Endothelial cell of umbilical vein (primary cell): ENCODE measurements around the gene TPCN1. TPM values are rescaled to one million over a fixed set of nuclear protein-coding genes. Genes with fewer than 3 reads are reported as not detected.

ENCODE experiments used
- BruUV-seq: library from RNA; stranded (reverse); fragments of 400-500 nt; replicated peaks from 2 replicates; lab custom pipeline; 2021; lab: Mats Ljungman, UMichigan
- CTCF ChIA-PET: fragments of 300-600, 350-600 bp; sonication (Branson Sonifier 250); formaldehyde crosslinking; loops from one replicate; lab custom pipeline; 2021; ENCODE audit warnings: antibody characterized with exemption, inconsistent platforms; lab: Charles Lee
- POLR2A ChIA-PET: fragments of 300-600, 350-600 bp; sonication (Branson Sonifier 250); formaldehyde crosslinking; loops from one replicate; lab custom pipeline; 2021; ENCODE audit warnings: antibody characterized with exemption, inconsistent platforms; lab: Charles Lee
- DNase-seq: peaks from one replicate; pipeline ENCODE4 v3.0.0-alpha.2; 2011; ENCODE audit warnings: low read depth, low spot score
- FAIRE-seq: peaks from 2 replicates; lab custom pipeline; 2011; peaks lifted over from hg19 to GRCh38; lab: Jason Lieb, UNC
- H2AFZ ChIP-seq: 2 replicates; pipeline ENCODE4 v1.6.0; 2012; ENCODE audit warnings: low read depth, low read length, control low read depth, inconsistent platforms
- H3K27ac ChIP-seq: 2 replicates; pipeline ENCODE4 v1.5.1; 2011; ENCODE audit warnings: low read depth, mild to moderate bottlenecking, control low read depth, low read length, moderate library complexity; ENCODE audit not compliant: insufficient read depth
- H3K27me3 ChIP-seq, 2 experiments: 2 replicates each; pipeline versions ENCODE4 v1.6.0 to v1.6.1; 2011; ENCODE audit warnings: low read length in 2 of 2, mixed read lengths in 1 of 2; ENCODE audit not compliant: control insufficient read depth in 2 of 2, insufficient read depth in 2 of 2
- H3K36me3 ChIP-seq, 2 experiments: 2 replicates in 1 of 2; 3 replicates in 1 of 2; pipeline ENCODE4 v1.5.1; 2011; ENCODE audit warnings: low read length in 2 of 2, mild to moderate bottlenecking in 1 of 2, moderate library complexity in 1 of 2; ENCODE audit not compliant: control insufficient read depth in 2 of 2, insufficient read depth in 2 of 2; ENCODE audit errors: extremely low read depth in 1 of 2
- H3K4me1 ChIP-seq: 3 replicates; pipeline ENCODE4 v1.5.1; 2011; ENCODE audit warnings: mild to moderate bottlenecking, low read length; ENCODE audit not compliant: control insufficient read depth, insufficient read depth; ENCODE audit errors: extremely low read depth
- H3K4me2 ChIP-seq: 2 replicates; pipeline ENCODE4 v1.6.1; 2011; ENCODE audit warnings: low read length, control low read depth, mixed read lengths; ENCODE audit not compliant: insufficient read depth
- H3K4me3 ChIP-seq, 3 experiments: fragments of 200-600 bp in 1 of 3; sonication (generic), shearing (Covaris generic) in 1 of 3; replicated peaks in 1 of 3; 2 replicates each; pipeline ENCODE4 v1.5.1; 2011 to 2016; ENCODE audit warnings: control low read depth in 3 of 3, low read length in 3 of 3, mild to moderate bottlenecking in 2 of 3, inconsistent platforms in 1 of 3, low read depth in 1 of 3, moderate library complexity in 1 of 3; ENCODE audit not compliant: insufficient read depth in 1 of 3
- H3K79me2 ChIP-seq: 2 replicates; pipeline ENCODE4 v1.6.0; 2012; ENCODE audit warnings: low read length, inconsistent platforms; ENCODE audit not compliant: control insufficient read depth, insufficient read depth
- H3K9ac ChIP-seq: replicated peaks from 2 replicates; pipeline ENCODE3; 2011; ENCODE audit warnings: low read length, control low read depth; ENCODE audit not compliant: insufficient read depth; ENCODE audit errors: extremely low read depth
- H3K9me1 ChIP-seq: replicated peaks from 3 replicates; pipeline ENCODE4 v1.6.0; 2011; ENCODE audit warnings: mild to moderate bottlenecking, low read length; ENCODE audit not compliant: control insufficient read depth, insufficient read depth; ENCODE audit errors: extremely low read depth
- H3K9me3 ChIP-seq: replicated peaks from 2 replicates; pipeline ENCODE4 v1.5.1; 2012; ENCODE audit warnings: low read length, inconsistent platforms; ENCODE audit not compliant: control insufficient read depth, insufficient read depth
- H4K20me1 ChIP-seq: replicated peaks from 2 replicates; pipeline ENCODE3; 2011; ENCODE audit warnings: mild to moderate bottlenecking, low read length; ENCODE audit not compliant: control insufficient read depth, insufficient read depth; ENCODE audit errors: extremely low read depth
- CTCF ChIP-seq, 2 donors: IDR thresholded peaks; 1 replicate in 1 of 2; 2 replicates in 1 of 2; pipeline ENCODE4 v1.5.1; 2011; ENCODE audit warnings: low read length in 2 of 2, mild to moderate bottlenecking in 2 of 2, moderate library complexity in 2 of 2, control low read depth in 1 of 2, inconsistent platforms in 1 of 2, low read depth in 1 of 2; ENCODE audit not compliant: insufficient read depth in 1 of 2; ENCODE audit errors: extremely low read depth in 1 of 2
- dilution Hi-C: fragments of 300-500 bp; cut with MboI; formaldehyde crosslinking; loops from one replicate; pipeline ENCODE4 v1.15.0; 2019; ENCODE audit warnings: low sequenced_read_pairs; ENCODE audit not compliant: extremely low pct_ligation_motif_present
- intact Hi-C: fragments of 100-400 bp; cut with micrococcal nuclease; formaldehyde crosslinking; loops from one replicate; pipeline ENCODE4 v1.10.0; 2022
- microRNA-seq: library from miRNA; unstranded; fragments of <30 nt; microRNA quantifications from one replicate; pipeline ENCODE4 v1.2.0, GENCODE V29; 2021; ENCODE audit warnings: borderline number of aligned reads, borderline replicate concordance
- polyA plus RNA-seq, 4 experiments: library from polyadenylated mRNA; depleted of rRNA in 3 of 4; stranded (reverse) in 3 of 4; unstranded in 1 of 4; fragments of >200 nt; gene quantifications; 2 replicates each; pipeline versions ENCODE4 v1.2.1 to v1.2.3, GENCODE V29; 2011 to 2012; ENCODE audit warnings: missing spikeins in 1 of 4
- small RNA-seq: library from RNA; depleted of rRNA; stranded (forward); fragments of <200 nt; gene quantifications from one replicate; pipeline ENCODE3, GENCODE V24; 2012; ENCODE audit warnings: low replicate concordance, low read depth; ENCODE audit not compliant: insufficient read depth, insufficient read length
- total RNA-seq: library from RNA; stranded (reverse); gene quantifications from 2 replicates; pipeline ENCODE4 v1.2.3, GENCODE V29; 2021

The TPCN1 gene
- total and polyA plus RNA-seq, 2 donors (not counting 3 experiments of a cell fraction or from before 2014, with no cell fraction given), result 19.5 to 28.3 TPM

- dilution Hi-C loops, result no loop called here
- no peaks in the 10 kb centered on the region for H3K4me1 ChIP-seq
- DNase-seq, result no peak
These were observed 126.6 kb downstream of the TPCN1 start for GRCh38 chr12:113347892-113348291.

More at GRCh38 chr12:113347892-113348291, 126.6 kb downstream of the TPCN1 start:
- FAIRE-seq, result no peak
- intact Hi-C loops, result no loop called here
- Histone ChIP-seq H3K79me2 (no peaks in the 10 kb centered on the region), H3K9me1 (no peaks in the 10 kb centered on the region), H3K27ac (no peak overlapping the region), H3K36me3 (no peaks in the 10 kb centered on the region), H3K4me3 (no peak overlapping the region), H3K9ac (no peak overlapping the region), H3K9me3 (no peaks in the 10 kb centered on the region), H4K20me1 (no peaks in the 10 kb centered on the region), H3K4me2 (no peak overlapping the region), H3K27me3 (no peaks in the 10 kb centered on the region), H2AFZ (no peak overlapping the region)
- POLR2A ChIA-PET, result no interaction called here
- no peak for TF ChIP-seq CTCF (IDR thresholded peaks at IDR 0.05; ENCODE audit: extremely low read depth in 1 of 2, insufficient read depth in 1 of 2, low read depth in 1 of 2, low read length in 2 of 2)
- BruUV-seq, result no TSS peak
- CTCF ChIA-PET, result interaction anchor here (2.6 kb wide), 1 partner anchor 77 kb away, joined by 7 read pairs; no protein-coding TSS in a partner anchor

Small RNAs within 50 kb of the gene (microRNA-seq; reads per million reads assigned to microRNA genes)
- not detected for gene MIR6762

Small RNAs within 50 kb of the gene (small RNA-seq; reads per million reads assigned to genes)
- gene MIR6762 (not detected), gene RF00019 (not detected)

Other genes with a start within 250 kb of the TPCN1 start
- 2.4 and 3.1 TPM in 2 replicates for gene OAS2, start 242.9 kb upstream of the TPCN1 start, total RNA-seq
- 1.3 and 1.7 TPM in 2 replicates for gene OAS2, start 242.9 kb upstream of the TPCN1 start, polyA plus RNA-seq
- gene DTX1, start 164.7 kb upstream of the TPCN1 start, total RNA-seq, result 0.14 and 0.22 TPM in 2 replicates
- gene DTX1, start 164.7 kb upstream of the TPCN1 start, polyA plus RNA-seq, result 0.06 and 0.11 TPM in 2 replicates
- gene RASAL1, start 85.7 kb upstream of the TPCN1 start, total RNA-seq, result not detected in 2 replicates
- not detected in 2 replicates for gene RASAL1, start 85.7 kb upstream of the TPCN1 start, polyA plus RNA-seq
- not detected in 2 replicates for gene CFAP73, start 71.7 kb upstream of the TPCN1 start, total RNA-seq
- not detected in 2 replicates for gene CFAP73, start 71.7 kb upstream of the TPCN1 start, polyA plus RNA-seq
- gene DDX54, start 36.0 kb upstream of the TPCN1 start, total RNA-seq, result 76.4 and 90.0 TPM in 2 replicates
- gene DDX54, start 36.0 kb upstream of the TPCN1 start, polyA plus RNA-seq, result 41.9 and 54.1 TPM in 2 replicates
- gene RITA1, start 35.7 kb upstream of the TPCN1 start, total RNA-seq, result 20.4 and 20.7 TPM in 2 replicates
- 21.1 and 21.3 TPM in 2 replicates for gene RITA1, start 35.7 kb upstream of the TPCN1 start, polyA plus RNA-seq
- gene SLC8B1, start 113.6 kb downstream of the TPCN1 start, total RNA-seq, result 28.4 and 29.9 TPM in 2 replicates
- gene SLC8B1, start 113.6 kb downstream of the TPCN1 start, polyA plus RNA-seq, result 45.4 and 50.6 TPM in 2 replicates
- 44.8 and 46.8 TPM in 2 replicates for gene PLBD2, start 137.1 kb downstream of the TPCN1 start, total RNA-seq
- gene PLBD2, start 137.1 kb downstream of the TPCN1 start, polyA plus RNA-seq, result 20.3 and 24.4 TPM in 2 replicates
- gene SDS, start 182.4 kb downstream of the TPCN1 start, total RNA-seq, result not detected in 2 replicates
- not detected in 2 replicates for gene SDS, start 182.4 kb downstream of the TPCN1 start, polyA plus RNA-seq
- gene SDSL, start 200.9 kb downstream of the TPCN1 start, total RNA-seq, result 3.7 and 5.7 TPM in 2 replicates
- gene SDSL, start 200.9 kb downstream of the TPCN1 start, polyA plus RNA-seq, result 15.5 and 16.9 TPM in 2 replicates